HG03354 (cell line): Measurements from ENCODE around the gene RGS21.
"Not testable (repeated sequence)": the region's sequence is repeated elsewhere in the genome, so short reads cannot be mapped to it uniquely, and the experiment has no call there.

Experiments
- ATAC-seq: cut with Tn5 transposase; IDR thresholded peaks from one replicate; pipeline ENCODE4 v1.9.1; 2021; ENCODE audit warnings: mild to moderate bottlenecking; ENCODE audit not compliant: unreplicated experiment, poor library complexity, severe bottlenecking

RGS21 gene, protein sequence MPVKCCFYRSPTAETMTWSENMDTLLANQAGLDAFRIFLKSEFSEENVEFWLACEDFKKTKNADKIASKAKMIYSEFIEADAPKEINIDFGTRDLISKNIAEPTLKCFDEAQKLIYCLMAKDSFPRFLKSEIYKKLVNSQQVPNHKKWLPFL

DNA sequence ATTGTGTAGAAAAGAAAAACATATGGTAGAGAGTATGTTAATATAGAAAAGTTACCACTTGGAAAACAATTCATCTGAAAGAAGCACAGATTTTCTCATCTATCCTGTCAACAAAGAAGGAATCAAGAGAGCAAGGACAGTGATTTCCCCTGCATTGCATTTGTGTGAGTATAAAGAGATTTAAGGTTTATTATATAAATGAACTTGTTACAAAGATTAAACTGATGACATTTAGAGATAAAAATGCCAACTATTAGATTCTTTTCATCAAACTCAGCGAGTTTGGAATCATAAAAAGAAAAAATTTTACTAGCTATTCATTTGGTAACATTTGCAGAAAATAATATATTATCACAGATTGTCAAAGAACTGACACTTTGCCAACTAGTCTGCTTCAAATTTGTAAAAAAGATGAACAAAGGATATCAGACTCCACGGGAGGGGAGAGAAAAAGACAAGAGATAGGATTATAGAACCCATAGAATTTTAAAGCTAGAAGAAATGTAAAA lies at the start of gene RGS21:
TSS of gene RGS21 (plus strand) at position 51 of the 509 bp plus-strand sequence. CDS start 26,045 bp downstream, outside the sequence.
- no peak for ATAC-seq

DNA sequence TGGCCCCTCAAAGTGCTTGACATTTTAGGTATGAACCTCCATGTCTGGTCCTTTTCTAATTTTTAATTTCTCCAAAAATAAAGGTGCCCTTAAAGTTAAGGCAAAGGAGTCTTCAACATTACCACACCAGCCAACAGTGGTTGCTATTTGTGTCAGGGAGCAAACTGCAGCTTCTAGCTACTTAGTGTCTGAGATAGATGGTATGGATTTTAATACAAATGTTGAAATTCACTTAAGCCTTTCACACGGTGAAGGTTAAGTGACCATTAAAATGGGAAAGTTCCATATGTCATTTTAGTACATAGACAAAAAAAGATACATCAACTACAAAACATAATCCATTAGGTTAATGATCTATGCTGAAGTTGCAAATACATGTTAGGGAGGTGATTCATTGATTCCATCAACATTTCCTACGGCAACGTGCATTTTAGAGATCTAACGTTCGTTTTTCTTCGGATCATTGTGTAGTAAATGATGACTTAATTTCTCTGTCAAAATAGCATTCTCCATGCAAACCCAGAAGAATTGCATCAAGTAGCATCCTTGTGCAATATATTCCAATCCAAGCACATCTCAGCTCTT lies 48.2 kb upstream of the RGS21 start:
- ATAC-seq: no peak

DNA sequence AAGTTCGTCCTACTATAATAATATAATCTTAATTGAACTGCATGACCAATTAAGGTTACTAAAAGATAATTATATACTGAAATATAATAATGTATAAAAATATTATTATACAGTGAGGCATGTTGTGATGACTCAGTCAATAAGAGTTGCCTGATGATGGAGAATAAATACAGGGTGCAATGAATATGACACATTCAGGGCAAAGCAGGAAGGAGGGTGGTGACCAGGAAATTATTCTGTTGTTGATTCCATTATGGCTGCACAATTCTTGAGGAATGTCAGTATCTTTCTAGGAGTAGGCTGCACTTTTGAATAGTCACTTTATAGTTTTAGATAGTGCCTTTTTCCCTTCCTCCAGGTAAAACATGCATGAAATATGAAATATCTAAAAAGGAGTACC lies 46.4 kb upstream of the RGS21 start:
- no peak for ATAC-seq

DNA sequence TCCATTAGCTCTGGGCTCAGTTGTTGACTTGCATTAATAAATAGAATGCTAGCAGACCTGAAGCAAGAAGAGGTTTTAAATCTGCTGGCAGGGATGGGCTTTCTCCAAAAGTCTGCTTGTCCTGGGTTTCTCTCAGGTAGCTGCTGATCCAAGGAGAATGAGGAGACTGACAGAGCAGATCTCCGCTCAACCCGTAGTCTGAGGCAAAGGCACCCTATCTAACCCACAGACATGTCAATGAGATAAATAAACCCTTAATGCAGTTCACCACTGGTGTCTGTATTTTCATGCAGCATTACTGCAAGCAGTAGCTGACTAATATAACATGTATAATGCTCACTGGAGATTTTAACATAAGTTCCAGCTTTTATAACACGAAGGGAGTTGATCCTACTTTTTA lies 44.1 kb upstream of the RGS21 start:
- ATAC-seq: no peak

DNA sequence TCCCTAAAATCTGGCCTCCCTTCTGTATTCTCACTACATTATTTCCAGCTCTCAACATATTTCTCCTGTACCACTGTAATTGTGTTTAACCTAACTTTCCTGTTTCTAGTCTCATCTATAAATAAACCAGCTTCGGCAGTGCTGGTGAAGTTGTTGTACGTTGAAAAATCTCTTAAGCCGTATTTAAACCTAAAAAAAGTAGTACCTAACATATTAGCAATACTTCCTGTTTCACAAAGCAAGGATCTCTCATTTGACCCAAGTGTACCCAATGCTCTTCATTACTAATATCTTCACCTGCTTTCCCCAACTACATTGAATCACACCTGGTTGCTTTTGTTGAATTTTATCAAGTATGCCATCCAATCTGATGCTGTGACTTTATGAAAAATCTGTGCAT lies 42.2 kb upstream of the RGS21 start:
- no peak for ATAC-seq

DNA sequence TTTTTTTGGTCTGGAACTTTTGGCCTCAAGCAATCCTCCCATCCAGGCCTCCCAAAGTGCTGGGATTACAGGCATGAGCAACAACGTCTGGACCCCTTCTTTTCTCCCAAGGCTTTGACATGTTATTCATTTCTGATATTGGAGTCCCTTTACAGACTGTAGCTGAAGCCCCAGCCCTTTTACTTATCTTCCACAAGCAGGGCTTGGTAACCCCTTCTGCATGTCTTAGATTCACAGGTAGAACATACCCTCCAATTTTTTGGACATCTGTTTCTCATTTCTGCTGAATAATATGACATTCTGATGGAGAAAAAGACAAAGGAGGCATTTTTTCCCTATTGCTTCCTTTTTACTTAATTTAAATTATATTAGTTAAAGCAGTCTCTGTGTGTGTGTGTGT lies 39.2 kb upstream of the RGS21 start:
- ATAC-seq: no peak

DNA sequence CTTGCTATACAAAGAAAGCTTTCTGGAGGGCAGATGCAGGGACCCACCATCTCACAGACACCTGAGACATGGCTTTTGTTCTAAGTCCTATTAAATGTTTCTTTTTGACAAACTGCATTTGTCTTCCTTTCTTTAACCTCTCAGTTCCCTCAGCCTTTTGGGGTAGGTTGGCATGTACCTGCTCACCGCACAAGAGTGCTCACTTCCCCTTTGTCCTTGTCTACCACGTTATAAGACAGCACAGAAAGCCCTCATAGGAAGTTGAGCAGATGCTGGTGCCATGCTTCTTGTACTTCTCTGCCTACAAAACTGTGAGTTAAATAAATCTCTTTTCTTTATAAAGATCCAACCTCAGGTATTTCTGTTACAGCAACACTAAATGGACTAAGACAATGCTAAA lies 31.9 kb upstream of the RGS21 start:
- no peak for ATAC-seq

DNA sequence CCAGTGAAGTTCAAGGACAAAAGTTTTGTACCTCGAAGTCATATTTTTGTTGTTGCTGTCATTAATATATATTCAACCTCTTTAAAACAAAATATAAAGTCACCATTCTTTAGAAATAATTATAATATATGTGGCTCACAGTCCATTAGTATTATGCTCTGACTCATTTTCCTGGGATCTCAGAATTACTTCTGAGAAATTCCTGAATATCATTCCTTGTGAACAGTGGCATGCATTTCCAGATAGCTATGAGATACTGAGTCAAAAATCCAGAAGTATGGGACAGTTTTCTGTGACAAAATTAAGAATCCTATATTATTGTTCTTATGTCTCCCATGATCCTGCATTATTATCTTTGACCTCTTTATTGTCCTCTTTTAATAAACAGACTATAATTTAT lies 13.8 kb upstream of the RGS21 start:
- no peak for ATAC-seq

DNA sequence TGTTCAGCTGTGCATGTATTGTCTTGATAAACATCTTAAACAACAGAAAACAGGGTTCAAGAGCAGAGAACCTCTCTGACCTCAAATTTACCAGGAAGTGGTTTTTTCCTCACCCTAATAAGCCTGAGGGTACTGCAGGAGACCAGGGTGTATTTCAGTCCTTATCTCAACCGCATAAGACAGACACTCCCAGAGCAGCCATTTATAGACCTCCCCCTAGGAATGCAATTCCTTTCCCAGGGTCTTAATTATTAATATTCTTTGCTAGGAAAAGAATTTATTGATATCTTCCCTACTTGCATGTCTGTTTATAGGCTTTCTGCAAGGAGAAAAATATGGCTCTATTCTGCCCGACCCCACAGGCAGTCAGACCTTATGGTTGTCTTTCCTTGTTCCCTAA lies 8.5 kb upstream of the RGS21 start:
- ATAC-seq: not testable (repeated sequence)

DNA sequence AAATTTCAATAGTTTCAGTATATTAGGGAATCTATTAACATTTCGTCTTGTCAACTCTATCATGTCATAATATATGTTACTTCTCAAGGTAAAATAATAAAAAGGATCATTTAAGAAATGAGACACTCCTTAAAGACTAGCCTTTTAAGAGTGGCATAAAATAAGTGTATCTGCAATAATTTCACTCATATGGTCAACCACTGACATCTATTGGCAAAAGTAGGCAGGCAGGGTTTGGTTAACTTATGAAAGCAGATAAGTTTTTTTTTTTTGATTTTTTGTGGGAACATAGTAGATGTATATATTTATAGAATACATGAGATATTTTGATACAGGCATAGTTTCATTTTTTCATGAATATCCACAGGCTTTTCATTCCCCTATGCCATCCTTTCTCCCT lies 5.5 kb upstream of the RGS21 start:
- ATAC-seq: no peak

DNA sequence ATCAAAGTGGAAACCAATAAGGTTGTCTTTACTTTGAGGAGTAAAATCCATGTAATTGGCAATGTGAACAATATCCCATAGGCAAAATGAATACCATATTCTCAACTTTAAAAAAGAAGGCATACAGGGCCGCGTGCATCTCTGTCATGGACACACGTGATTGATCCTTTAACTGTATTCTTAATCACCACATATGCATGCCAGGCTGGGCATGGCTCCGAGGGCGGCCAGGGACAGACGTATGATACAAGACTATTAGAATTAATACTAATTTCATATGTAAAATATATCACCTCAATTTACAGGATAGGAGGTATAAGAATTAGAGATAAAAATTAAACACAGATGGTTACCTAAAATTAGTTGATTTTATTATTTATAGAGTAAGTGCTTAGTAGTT lies 11.2 kb downstream of the RGS21 start:
- no peak for ATAC-seq

DNA sequence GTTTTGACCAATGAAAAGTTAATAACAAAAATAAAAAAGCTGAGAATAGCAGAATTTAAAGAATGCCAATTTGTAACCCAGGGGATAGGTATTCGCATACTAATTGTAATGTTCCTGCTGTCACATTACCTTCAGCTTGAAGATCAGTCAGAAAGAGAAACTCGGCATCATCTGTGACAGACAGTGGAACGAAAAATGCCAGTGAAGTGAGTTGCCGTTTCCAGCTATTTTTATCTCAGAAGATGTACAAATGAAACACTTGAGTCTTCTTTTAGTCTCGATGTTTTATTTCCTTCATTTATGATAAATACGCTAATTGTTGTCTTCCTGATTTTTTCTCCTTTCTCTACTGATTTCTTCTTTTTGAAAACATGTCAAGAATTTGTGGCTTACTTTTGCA lies 26.1 kb downstream of the RGS21 start:
- ATAC-seq: no peak

DNA sequence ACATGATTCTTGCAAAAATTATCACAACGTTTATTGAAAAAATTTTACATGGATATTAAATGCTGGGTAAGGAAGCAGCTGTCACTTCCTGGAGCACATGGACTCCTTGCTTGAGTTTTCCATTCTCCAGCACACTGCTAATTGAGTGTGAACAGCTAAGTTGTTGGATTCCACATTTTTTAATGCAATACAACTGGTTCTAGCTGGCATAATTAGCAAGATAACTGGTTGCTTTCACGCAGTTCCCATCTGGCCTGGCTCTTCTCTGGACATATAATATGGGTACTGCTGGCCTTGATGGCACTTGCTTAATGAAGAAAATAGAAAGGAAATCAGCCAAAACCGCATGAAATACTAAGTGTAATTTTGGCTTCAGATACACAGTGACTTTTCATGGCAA lies 26.6 kb downstream of the RGS21 start:
- no peak for ATAC-seq

DNA sequence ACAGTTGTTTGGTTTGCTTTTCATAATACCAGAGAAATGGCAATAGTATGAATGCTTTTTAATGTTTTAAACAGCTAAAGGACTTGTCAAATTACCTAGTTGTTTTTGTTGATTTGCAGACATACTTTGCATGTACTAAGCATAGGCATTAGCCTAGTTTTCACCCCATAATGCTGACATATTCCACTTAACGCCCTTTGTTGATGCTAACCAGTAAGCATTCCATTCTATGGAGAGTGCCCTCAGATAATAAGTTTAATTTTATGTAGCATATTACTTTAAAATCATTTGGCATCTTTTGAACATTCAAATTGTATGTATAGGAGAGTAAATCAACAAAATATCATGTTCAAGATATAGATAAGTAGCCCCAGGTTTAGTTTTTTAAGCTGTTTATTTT lies 32.5 kb downstream of the RGS21 start:
- no peak for ATAC-seq

DNA sequence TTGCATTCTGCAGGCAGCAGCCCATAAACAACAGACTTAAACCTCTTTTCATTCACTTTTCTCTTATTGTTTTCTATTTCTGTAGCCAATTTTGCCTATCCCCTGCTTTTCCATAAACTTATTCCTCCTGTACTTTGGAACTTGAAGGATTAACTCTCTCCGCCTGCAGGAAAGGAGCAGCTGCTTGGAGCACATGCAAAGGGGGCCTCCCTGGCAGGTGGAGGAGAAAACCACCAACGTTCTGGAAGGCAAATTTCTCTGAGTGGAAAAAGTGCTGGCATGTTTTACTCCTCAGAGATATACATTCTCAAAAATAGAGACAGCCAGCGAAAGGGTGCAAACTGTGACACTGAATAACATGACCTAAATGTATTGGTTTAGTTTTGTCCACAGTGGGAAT lies 33.6 kb downstream of the RGS21 start:
- no peak for ATAC-seq

DNA sequence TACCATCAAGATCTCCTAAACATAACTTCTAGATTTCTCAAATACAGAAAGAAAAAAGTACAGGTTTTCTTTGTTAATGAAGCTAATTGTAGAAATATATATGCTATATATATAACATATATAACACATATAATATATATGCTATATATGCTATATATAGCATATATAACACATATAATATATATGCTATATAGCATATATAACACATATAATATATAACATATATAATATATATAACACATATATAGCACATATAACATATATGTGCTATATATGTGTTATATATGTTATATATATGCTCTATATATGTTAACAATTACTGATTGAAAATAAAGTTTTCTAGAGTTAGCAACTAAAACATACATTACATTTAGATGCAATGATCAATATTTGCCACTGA lies 34.8 kb downstream of the RGS21 start:
- ATAC-seq: no peak

DNA sequence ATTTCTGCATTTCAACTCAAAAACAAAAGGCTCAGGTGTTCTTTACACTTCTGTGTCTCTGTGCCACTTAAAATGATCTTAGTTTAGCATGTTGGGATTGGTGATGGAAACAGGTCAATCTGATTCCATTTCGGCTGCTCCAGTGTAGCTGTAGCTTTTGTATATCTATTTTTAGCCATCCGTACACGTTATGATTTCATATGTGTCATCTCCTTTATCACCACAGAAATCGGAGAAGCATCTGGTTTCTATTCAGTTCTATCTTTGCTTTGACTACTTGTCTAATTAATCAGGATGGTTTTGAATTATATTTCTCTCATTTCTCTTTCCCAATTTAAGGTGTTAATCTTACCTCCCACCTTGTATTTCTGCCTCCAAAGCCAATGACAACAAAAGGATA lies 41.1 kb downstream of the RGS21 start:
- no peak for ATAC-seq

DNA sequence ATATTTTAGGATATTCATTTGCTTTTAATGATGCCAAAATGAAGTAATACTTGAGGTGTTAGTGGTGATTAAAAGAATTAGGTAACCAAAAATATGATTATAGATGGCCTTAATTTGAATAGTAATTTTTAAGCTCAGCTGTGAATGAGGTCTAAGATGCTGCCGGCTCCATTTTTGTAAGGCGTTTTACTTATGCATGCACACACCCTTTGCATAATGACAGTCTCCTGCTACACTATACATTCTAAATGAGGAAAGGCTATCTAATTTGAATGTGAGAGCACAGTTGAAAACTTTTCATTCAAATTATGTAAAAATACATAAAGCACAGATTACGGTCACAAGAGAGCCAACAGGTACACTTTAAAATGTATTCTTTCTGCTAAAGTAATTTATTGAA lies 41.6 kb downstream of the RGS21 start:
- ATAC-seq: no peak

DNA sequence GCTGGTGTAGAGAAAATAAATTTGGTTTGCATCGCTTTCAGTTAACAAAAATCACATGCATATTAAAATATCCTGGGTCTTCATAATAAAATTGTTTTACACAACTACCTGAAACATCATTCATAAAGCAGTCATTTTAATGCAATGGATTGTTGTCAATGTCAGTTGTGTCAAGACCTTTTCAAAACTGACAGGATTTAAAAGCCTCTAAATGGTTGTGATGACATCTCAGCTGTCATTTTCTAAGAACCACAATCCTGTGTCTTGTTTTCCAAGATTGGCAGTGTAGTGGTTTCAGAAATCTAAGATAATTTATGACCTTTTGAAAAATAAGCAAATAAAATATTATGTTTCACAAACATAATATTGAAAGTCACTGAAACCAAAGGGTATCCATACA lies 42.0 kb downstream of the RGS21 start:
- no peak for ATAC-seq

DNA sequence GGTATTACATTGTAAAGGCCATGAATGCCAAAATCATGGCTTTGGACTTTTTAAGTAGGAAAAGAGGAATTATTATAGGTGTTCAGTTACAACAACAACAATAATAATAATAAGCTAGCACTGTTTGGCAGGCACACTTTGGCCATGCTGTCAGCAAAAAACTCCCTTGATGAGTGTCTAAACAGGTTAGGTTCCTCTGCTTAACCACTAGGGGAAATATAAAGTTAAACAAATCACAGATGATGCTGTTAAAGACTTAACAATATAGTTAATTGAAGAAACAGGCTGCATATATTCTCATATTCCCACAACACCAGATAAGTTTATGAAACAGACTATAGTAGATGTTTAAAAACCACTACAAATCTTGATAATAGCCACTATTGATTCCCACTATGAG lies 46.4 kb downstream of the RGS21 start:
- ATAC-seq: no peak

DNA sequence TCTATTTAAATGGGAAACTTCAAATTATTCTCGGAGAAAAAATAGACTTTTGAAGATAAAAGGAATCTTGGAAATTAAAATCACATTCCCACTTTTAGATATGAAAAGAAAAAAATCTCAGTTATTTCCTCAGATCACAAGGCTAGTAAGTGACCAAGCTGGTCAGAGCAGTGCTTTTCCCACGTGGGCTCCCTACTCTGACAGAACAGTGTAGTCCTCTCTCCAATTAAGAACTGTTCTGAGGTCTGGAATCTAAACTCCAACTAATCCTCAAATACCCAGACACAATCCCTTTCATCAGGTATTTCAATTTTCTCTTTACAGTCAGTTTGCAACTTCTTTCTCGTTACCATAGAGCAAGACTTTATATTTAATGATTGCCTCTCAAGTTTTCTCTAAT lies 50.6 kb downstream of the RGS21 start:
- no peak for ATAC-seq

DNA sequence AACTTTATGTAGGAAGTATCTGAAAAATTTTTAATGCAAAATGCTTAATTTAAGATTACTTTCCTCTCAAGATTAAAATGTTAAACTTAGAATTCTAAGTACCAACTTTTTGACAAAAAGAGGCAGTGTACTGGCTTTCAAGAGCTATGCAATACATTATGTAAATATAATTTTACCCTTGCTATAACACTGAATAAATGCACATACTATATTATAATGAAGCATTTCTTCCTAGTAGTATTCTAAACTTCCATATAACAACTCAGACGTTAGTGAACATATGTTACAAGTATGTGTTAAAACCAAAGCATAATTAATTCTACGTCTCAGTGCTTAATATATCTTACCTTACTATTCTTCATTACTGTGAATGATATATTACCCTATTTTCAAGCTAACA lies 58.5 kb downstream of the RGS21 start:
- no peak for ATAC-seq
